CD8-positive, alpha-beta memory T cell (primary cell): ENCODE measurements around the gene B3GNT4. TPM values are rescaled to one million over a fixed set of nuclear protein-coding genes. Genes with fewer than 3 reads are reported as not detected.
"Not testable (repeated sequence)": the region's sequence is repeated elsewhere in the genome, so short reads cannot be mapped to it uniquely, and the experiment has no call there.

Experiments used
- CTCF ChIA-PET: fragments of 350-600 bp; sonication (Branson Sonifier 250); formaldehyde crosslinking; loops from one replicate; lab custom pipeline; 2021; ENCODE audit warnings: antibody characterized with exemption; lab: Charles Lee
- POLR2A ChIA-PET: fragments of 350-600 bp; sonication (Branson Sonifier 250); formaldehyde crosslinking; loops from one replicate; lab custom pipeline; 2021; ENCODE audit warnings: antibody characterized with exemption; lab: Charles Lee
- DNase-seq, 5 donors: peaks; one replicate each; pipeline versions ENCODE4 v3.0.0 to v3.0.0-alpha.2; 2020 to 2022; ENCODE audit warnings: mixed read lengths in 1 of 5
- H3K27ac ChIP-seq: one replicate; pipeline ENCODE4 v1.7.0; 2013; ENCODE audit warnings: low read depth, mild to moderate bottlenecking, low read length, moderate library complexity
- H3K27me3 ChIP-seq: 2 replicates; pipeline ENCODE4 v1.7.0; 2013; ENCODE audit warnings: low read length, mild to moderate bottlenecking; ENCODE audit not compliant: insufficient read depth, poor library complexity, severe bottlenecking
- H3K36me3 ChIP-seq: 2 replicates; pipeline ENCODE4 v1.7.0; 2013; ENCODE audit warnings: mild to moderate bottlenecking, low read length, moderate library complexity; ENCODE audit not compliant: insufficient read depth
- H3K4me1 ChIP-seq: 2 replicates; pipeline ENCODE4 v1.7.0; 2013; ENCODE audit warnings: mild to moderate bottlenecking, low read length, moderate library complexity; ENCODE audit not compliant: insufficient read depth
- H3K4me3 ChIP-seq: 2 replicates; pipeline ENCODE4 v1.7.0; 2013; ENCODE audit warnings: mild to moderate bottlenecking, low read length
- H3K9me3 ChIP-seq: 2 replicates; pipeline ENCODE4 v1.7.0; 2013; ENCODE audit warnings: mild to moderate bottlenecking, low read length
- H3K27ac Mint-ChIP-seq, 8 donors: one replicate each; pipeline ENCODE4 v1.8.0; 2020 to 2021; ENCODE audit warnings: mixed read lengths in 8 of 8, mild to moderate bottlenecking in 6 of 8, inconsistent platforms in 3 of 8, moderate library complexity in 3 of 8
- H3K27me3 Mint-ChIP-seq, 2 donors: one replicate each; pipeline ENCODE4 v1.8.0; 2020 to 2021; ENCODE audit warnings: mixed read lengths in 2 of 2, mild to moderate bottlenecking in 1 of 2, moderate library complexity in 1 of 2
- H3K36me3 Mint-ChIP-seq, 3 donors: one replicate each; pipeline ENCODE4 v1.8.0; 2020 to 2021; ENCODE audit warnings: mixed read lengths in 3 of 3, inconsistent platforms in 1 of 3, mild to moderate bottlenecking in 1 of 3
- H3K4me1 Mint-ChIP-seq, 3 donors: one replicate each; pipeline ENCODE4 v1.8.0; 2020 to 2021; ENCODE audit warnings: mixed read lengths in 3 of 3, inconsistent platforms in 1 of 3, mild to moderate bottlenecking in 1 of 3
- H3K4me3 Mint-ChIP-seq, 7 donors: one replicate each; pipeline ENCODE4 v1.8.0; 2020 to 2021; ENCODE audit warnings: mixed read lengths in 7 of 7, mild to moderate bottlenecking in 6 of 7, moderate library complexity in 4 of 7, inconsistent platforms in 2 of 7
- H3K9me3 Mint-ChIP-seq, 5 donors: one replicate each; pipeline ENCODE4 v1.8.0; 2020 to 2022; ENCODE audit warnings: mixed read lengths in 5 of 5, mild to moderate bottlenecking in 3 of 5, moderate library complexity in 2 of 5, inconsistent platforms in 1 of 5
- polyA plus RNA-seq: library from polyadenylated mRNA; unstranded; fragments of 300-500 nt; fragmentation: Illumina TruSeq; gene quantifications from one replicate; pipeline ENCODE4 v1.2.3, GENCODE V29; 2021
- total RNA-seq, 2 experiments: library from RNA; stranded (reverse); gene quantifications; one replicate each; pipeline ENCODE4 v1.2.3, GENCODE V29; 2021

B3GNT4 gene
- total and polyA plus RNA-seq, 3 experiments from 2014 or later = 0.15 to 0.22 (median 0.18) TPM

DNA sequence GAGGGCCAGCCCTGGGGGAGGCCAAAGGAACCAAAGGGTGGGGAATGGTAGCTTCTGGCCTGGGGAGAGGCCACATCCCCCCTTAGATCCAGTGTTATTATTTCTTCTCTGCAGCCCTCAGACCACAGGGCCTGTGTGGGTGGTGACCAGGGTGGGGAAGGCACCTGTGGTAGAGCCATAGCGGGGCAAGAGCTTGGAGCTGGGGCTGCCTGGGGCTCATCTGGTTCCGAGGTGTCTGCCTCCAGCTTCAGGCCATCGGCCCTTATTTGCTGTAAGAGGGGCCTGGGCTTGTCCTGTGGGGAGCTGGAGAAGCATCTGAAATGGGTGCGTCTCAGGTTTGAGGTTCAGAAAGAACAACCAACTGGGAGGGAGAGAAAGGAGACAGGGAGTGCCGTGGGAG, 2.1 kb upstream of the B3GNT4 start:
- Mint-ChIP-seq H3K4me3 (peak overlapping the region in 2 of 7 donors; percentile 5 to 41), H3K9me3 (no peaks in the 10 kb centered on the region), H3K36me3 (no peaks in the 10 kb centered on the region), H3K4me1 (peaks cover 9 to 29% (median 20%) of the 10 kb centered on the region in 3 donors), H3K27me3 (peaks cover 9 to 19% of the 10 kb centered on the region in 2 donors), H3K27ac (peak overlapping the region in 1 of 8 donors; percentile 15)
- Histone ChIP-seq H3K9me3 (no peaks in the 10 kb centered on the region), H3K27ac (no peak overlapping the region), H3K27me3 (no peaks in the 10 kb centered on the region), H3K4me3 (no peak overlapping the region), H3K4me1 (peaks cover 7% of the 10 kb centered on the region), H3K36me3 (no peaks in the 10 kb centered on the region)
- ChIA-PET POLR2A (interaction anchor here (0.9 kb wide), 1 partner anchor 25 kb away, joined by 3 read pairs; the partner anchor contains the start of gene DIABLO), CTCF (interaction anchor here (0.8 kb wide), 1 partner anchor 11 kb away, joined by 4 read pairs; no protein-coding TSS in a partner anchor)
- DNase-seq = no peak

DNA sequence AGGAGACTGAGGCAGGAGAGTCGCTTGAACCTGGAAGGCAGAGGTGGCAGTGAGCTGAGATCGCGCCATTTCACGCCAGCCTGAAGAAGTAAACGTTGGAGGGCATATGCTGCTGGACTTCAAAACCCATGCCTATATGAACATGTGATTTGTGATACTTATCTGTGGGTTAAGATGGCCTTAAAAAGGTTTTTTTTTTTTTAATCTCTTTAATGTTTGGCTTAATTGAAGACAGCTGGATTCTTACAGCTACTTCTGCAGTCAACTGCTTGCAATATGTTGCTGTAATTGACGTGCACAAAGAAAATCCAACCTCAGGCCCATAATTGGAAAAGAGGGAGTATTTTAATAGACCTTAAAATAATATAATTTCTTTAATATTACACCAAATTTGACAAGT, 1.5 kb upstream of the B3GNT4 start:
- Mint-ChIP-seq H3K27me3 (peaks cover 4 to 15% of the 10 kb centered on the region in 2 donors), H3K36me3 (peaks cover 0 to 2% (median 0%) of the 10 kb centered on the region in 3 donors), H3K4me3 (no peak overlapping the region), H3K9me3 (no peaks in the 10 kb centered on the region), H3K4me1 (peaks cover 9 to 29% (median 20%) of the 10 kb centered on the region in 3 donors), H3K27ac (no peak overlapping the region)
- Histone ChIP-seq H3K27ac (no peak overlapping the region), H3K36me3 (no peaks in the 10 kb centered on the region), H3K4me3 (no peak overlapping the region), H3K4me1 (peaks cover 7% of the 10 kb centered on the region), H3K27me3 (no peaks in the 10 kb centered on the region), H3K9me3 (no peaks in the 10 kb centered on the region)
- no peak for DNase-seq
- CTCF ChIA-PET = interaction anchor here (0.6 to 0.8 kb wide), 2 partner anchors 11 to 136 kb away, joined by 4 read pairs; no protein-coding TSS in a partner anchor
- POLR2A ChIA-PET = no interaction called here

DNA sequence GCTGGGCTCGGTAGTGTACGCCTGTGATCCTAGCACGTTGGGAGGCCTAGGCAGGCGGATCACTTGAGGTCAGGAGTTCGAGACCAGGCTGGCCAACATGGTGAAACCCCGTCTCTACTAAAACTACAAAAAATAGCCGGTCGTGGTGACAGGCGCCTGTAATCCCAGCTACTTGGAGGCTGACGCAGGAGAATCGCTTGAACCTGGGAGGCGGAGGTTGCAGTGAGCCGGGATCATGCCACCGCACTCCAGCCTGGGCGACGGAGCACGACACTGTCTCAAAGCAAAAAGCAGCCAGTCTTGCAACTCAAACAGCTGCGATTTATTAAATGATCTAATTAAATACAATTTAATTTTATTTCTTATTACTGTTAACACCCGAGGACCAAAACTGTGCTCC, 698 bp upstream of the B3GNT4 start:
- not testable (repeated sequence) for H3K9me3 ChIP-seq, H3K36me3 Mint-ChIP-seq, H3K36me3 ChIP-seq, DNase-seq, H3K27ac ChIP-seq, H3K27me3 ChIP-seq, H3K4me1 ChIP-seq, H3K9me3 Mint-ChIP-seq
- Mint-ChIP-seq H3K4me1 (peaks cover 6 to 25% (median 16%) of the 10 kb centered on the region in 3 donors), H3K4me3 (peak overlapping the region; percentile 79 to 89 (median 81)), H3K27me3 (peaks cover 1 to 10% of the 10 kb centered on the region in 2 donors), H3K27ac (peak overlapping the region in 1 of 8 donors; percentile 55)
- ChIA-PET POLR2A (interaction anchor here (0.6 to 1.4 kb wide), 3 partner anchors 9 to 42 kb away, joined by 4 to 7 read pairs (median 5); partner anchors contain the start of gene DIABLO), CTCF (interaction anchor here (1.0 kb wide), 1 partner anchor 12 kb away, joined by 3 read pairs; no protein-coding TSS in a partner anchor)
- H3K4me3 ChIP-seq = peak overlapping the region; percentile 33

DNA sequence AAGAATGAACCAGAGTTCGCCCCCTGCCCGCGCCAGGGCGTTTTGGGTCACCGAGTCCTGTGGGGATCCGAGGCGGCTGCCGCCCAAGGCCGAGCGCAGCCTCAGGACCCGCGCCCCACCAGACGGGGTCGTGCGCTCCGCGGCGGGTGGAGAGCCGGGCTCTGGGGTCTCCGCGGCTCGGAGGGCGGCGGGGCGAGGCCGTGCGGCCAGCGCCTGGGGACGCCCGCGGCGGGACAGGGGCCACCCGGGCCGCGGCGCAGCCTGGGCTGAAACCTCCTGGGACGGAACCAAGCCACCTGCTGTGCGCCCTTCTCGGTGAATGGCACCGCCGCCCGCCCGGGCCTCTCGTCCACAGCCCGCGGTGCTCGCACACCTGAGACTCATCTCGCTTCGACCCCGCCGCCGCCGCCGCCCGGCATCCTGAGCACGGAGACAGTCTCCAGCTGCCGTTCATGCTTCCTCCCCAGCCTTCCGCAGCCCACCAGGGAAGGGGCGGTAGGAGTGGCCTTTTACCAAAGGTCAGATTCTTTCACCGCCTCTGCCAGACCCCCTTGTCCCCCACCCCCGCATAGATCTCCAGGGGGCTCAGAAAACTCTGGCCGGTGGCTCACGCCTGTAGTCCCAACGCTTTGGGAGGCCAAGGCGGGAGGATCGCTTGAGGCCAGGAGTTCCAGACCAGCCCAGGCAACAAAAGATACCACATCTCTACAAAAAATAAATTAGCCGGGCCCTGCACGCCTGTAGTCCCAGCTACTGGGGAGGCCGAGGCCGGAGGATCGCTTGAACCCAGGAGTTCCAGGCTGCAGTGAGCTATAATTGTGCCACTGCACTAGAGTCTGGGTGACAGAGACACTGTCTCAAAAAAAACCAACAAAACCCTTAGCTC, 901 bp downstream of the B3GNT4 start:
- peaks cover 5 to 21% (median 10%) of the 10 kb centered on the region in 3 donors for H3K36me3 Mint-ChIP-seq
- Histone ChIP-seq H3K27ac (no peak overlapping the region), H3K9me3 (no peaks in the 10 kb centered on the region), H3K36me3 (peaks cover 5% of the 10 kb centered on the region), H3K4me1 (peaks cover 7% of the 10 kb centered on the region), H3K27me3 (no peaks in the 10 kb centered on the region), H3K4me3 (peak overlapping the region; percentile 28)
- peak overlapping the region; percentile 69 to 92 (median 87) for H3K4me3 Mint-ChIP-seq
- peaks cover 1 to 5% of the 10 kb centered on the region in 2 donors for H3K27me3 Mint-ChIP-seq
- DNase-seq = no peak
- CTCF ChIA-PET = interaction anchor here (0.8 kb wide), 1 partner anchor 286 kb away, joined by 4 read pairs; the partner anchor contains the start of gene CFAP251
- no peaks in the 10 kb centered on the region for H3K9me3 Mint-ChIP-seq
- peak overlapping the region in 5 of 8 donors; percentile 43 to 78 (median 57) for H3K27ac Mint-ChIP-seq
- POLR2A ChIA-PET = interaction anchor here (1.0 to 1.4 kb wide), 3 partner anchors 9 to 40 kb away, joined by 4 to 7 read pairs (median 5); partner anchors contain the start of gene DIABLO
- peaks cover 6 to 25% (median 16%) of the 10 kb centered on the region in 3 donors for H3K4me1 Mint-ChIP-seq

DNA sequence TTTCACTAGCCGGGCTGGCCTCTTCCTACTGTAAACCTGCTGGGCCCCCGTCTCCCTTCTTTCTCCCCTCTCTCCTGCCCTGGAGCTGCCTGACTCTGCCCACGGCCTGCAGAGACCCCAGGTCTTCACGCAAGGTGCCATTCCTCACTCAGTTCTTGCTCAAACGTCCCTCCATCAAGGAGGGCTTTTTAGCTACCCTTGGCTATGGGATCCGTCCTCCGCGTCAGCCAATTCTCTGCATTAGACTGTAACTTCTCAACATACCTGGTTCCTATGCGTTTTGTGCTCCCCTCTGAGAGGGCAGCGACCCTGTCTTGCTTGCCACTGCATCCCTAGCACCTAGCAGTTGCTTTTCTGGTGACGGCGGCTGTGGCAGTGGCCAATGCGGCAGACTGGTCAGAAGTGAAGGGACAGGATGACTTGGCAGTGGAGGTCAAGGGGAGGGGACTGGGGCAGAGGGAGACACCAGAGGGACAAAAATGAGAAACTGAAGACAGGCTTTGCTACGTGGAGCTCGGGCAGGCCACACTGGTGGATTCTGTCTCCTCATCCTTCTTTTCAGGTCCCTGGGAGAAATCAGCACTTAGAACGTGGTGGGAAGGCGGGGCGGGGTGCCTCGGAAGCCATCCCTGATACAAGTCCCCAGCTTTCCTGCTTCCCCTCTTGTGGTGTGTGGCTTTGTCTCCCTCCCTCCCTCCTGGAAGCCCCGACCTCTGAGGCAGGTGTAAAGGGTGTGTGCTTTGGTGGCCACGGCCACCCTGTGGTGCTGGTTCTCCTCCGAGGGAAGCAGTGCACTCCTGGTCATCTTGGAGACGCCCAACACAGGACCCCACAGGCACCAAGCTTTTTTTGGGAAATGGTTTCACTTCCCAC, 1.8 kb downstream of the B3GNT4 start:
- POLR2A ChIA-PET = interaction anchor here (1.0 kb wide), 2 partner anchors 11 to 61 kb away, joined by 4 read pairs; partner anchors contain the start of gene VPS33A
- CTCF ChIA-PET = interaction anchor here (0.8 kb wide), 1 partner anchor 287 kb away, joined by 4 read pairs; the partner anchor contains the start of gene CFAP251
- Mint-ChIP-seq H3K9me3 (no peaks in the 10 kb centered on the region), H3K36me3 (peaks cover 5 to 28% (median 15%) of the 10 kb centered on the region in 3 donors), H3K4me3 (peak overlapping the region; percentile 69 to 92 (median 87)), H3K27me3 (peaks cover 0 to 1% of the 10 kb centered on the region in 2 donors), H3K27ac (peak overlapping the region in 4 of 8 donors; percentile 37 to 78 (median 42)), H3K4me1 (peaks cover 6 to 25% (median 16%) of the 10 kb centered on the region in 3 donors)
- Histone ChIP-seq H3K36me3 (peaks cover 12% of the 10 kb centered on the region), H3K4me3 (no peak overlapping the region), H3K4me1 (peaks cover 7% of the 10 kb centered on the region), H3K27ac (no peak overlapping the region), H3K9me3 (no peaks in the 10 kb centered on the region), H3K27me3 (no peaks in the 10 kb centered on the region)
- no peak for DNase-seq

DNA sequence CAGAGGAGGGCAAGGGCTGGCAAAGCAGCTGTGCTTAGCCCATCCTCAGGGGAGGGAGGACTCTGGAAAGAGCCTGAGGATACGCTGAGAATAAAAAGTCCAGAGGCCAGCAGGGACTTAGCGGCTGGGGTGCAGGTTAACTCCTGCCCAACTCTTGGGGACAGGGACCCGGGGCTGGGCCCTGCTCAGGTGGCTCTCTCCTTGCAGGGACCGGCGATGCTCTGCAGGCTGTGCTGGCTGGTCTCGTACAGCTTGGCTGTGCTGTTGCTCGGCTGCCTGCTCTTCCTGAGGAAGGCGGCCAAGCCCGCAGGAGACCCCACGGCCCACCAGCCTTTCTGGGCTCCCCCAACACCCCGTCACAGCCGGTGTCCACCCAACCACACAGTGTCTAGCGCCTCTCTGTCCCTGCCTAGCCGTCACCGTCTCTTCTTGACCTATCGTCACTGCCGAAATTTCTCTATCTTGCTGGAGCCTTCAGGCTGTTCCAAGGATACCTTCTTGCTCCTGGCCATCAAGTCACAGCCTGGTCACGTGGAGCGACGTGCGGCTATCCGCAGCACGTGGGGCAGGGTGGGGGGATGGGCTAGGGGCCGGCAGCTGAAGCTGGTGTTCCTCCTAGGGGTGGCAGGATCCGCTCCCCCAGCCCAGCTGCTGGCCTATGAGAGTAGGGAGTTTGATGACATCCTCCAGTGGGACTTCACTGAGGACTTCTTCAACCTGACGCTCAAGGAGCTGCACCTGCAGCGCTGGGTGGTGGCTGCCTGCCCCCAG, 2.8 kb downstream of the B3GNT4 start:
- H3K36me3 ChIP-seq = peaks cover 12% of the 10 kb centered on the region
- ChIA-PET POLR2A (interaction anchor here (1.0 kb wide), 2 partner anchors 10 to 60 kb away, joined by 4 read pairs; partner anchors contain the start of gene VPS33A), CTCF (interaction anchor here (0.6 kb wide), 1 partner anchor 293 kb away, joined by 3 read pairs; no protein-coding TSS in a partner anchor)
- no peak overlapping the region for H3K4me3 ChIP-seq
- H3K4me1 Mint-ChIP-seq = peaks cover 6 to 25% (median 16%) of the 10 kb centered on the region in 3 donors
- no peak overlapping the region for H3K27ac ChIP-seq
- peaks cover 7% of the 10 kb centered on the region for H3K4me1 ChIP-seq
- H3K27ac Mint-ChIP-seq = peak overlapping the region in 2 of 8 donors; percentile 45 to 47
- peaks cover 5 to 34% (median 15%) of the 10 kb centered on the region in 3 donors for H3K36me3 Mint-ChIP-seq
- H3K9me3 ChIP-seq = no peaks in the 10 kb centered on the region
- no peaks in the 10 kb centered on the region for H3K27me3 ChIP-seq
- no peak for DNase-seq
- H3K4me3 Mint-ChIP-seq = peak overlapping the region in 1 of 7 donors; percentile 45
- H3K9me3 Mint-ChIP-seq = no peaks in the 10 kb centered on the region
- H3K27me3 Mint-ChIP-seq = peaks cover 0 to 1% of the 10 kb centered on the region in 2 donors
